PFSK-1 (cell line): ENCODE data around the gene SOX5.

Source experiments
- POLR2AphosphoS5 ChIP-seq: IDR thresholded peaks from 2 replicates; pipeline ENCODE4 v1.6.1; 2012; ENCODE audit warnings: low read depth, mild to moderate bottlenecking, control low read depth, low read length, moderate library complexity
- SIN3A ChIP-seq: IDR thresholded peaks from 2 replicates; pipeline ENCODE4 v1.6.1; 2012; ENCODE audit warnings: mild to moderate bottlenecking, low read length, moderate library complexity, borderline replicate concordance; ENCODE audit not compliant: insufficient read depth
- TAF1 ChIP-seq: IDR thresholded peaks from 2 replicates; pipeline ENCODE4 v1.6.1; 2012; ENCODE audit warnings: low read length, control low read depth, borderline replicate concordance; ENCODE audit not compliant: insufficient read depth
- TF ChIP-seq, protein P1 (sequence below), 2 experiments: IDR thresholded peaks; 2 replicates each; pipeline versions ENCODE4 v1.6.1 to v1.8.0; 2011 to 2012; ENCODE audit warnings: low read depth in 2 of 2, low read length in 2 of 2, control low read depth in 1 of 2, inconsistent platforms in 1 of 2, mild to moderate bottlenecking in 1 of 2, moderate library complexity in 1 of 2; ENCODE audit not compliant: insufficient read depth in 1 of 2

DNA sequence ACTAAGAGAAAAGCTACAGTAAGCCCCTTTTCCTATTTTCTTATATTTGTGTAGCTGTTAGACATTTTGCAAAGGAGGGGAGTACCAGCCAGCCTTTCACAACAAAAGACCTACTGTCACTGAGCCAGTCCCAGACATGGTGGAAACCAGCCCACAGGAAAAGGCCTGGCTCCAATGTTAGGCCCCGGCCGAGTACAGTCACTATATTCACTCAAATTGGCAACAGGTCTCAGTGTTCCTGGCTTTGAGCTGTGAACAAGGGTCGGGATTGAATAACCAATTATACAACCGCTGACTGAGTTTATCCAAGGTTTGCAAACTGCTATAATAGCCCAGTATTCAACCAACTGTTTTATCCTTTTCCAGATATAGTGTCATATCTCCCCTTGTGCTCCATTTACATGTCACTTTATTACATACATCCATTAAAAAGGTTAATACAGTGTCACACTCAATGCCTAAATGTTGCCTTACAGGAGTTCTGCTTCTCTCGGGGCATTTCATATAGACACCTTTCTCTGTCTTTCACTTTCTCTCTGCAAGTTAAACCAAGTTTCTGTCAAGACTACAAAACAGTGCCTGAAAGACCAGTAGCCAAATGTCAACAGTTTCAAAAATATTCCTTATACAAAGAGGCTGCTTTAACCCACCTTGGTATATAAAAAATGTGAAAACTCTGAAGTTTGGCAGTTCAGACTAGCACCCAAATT is 178.1 kb downstream of the SOX5 start:
- TF ChIP-seq TAF1 (no peak), SIN3A (no peak), POLR2AphosphoS5 (no peak)
- TF ChIP-seq, protein P1, sequence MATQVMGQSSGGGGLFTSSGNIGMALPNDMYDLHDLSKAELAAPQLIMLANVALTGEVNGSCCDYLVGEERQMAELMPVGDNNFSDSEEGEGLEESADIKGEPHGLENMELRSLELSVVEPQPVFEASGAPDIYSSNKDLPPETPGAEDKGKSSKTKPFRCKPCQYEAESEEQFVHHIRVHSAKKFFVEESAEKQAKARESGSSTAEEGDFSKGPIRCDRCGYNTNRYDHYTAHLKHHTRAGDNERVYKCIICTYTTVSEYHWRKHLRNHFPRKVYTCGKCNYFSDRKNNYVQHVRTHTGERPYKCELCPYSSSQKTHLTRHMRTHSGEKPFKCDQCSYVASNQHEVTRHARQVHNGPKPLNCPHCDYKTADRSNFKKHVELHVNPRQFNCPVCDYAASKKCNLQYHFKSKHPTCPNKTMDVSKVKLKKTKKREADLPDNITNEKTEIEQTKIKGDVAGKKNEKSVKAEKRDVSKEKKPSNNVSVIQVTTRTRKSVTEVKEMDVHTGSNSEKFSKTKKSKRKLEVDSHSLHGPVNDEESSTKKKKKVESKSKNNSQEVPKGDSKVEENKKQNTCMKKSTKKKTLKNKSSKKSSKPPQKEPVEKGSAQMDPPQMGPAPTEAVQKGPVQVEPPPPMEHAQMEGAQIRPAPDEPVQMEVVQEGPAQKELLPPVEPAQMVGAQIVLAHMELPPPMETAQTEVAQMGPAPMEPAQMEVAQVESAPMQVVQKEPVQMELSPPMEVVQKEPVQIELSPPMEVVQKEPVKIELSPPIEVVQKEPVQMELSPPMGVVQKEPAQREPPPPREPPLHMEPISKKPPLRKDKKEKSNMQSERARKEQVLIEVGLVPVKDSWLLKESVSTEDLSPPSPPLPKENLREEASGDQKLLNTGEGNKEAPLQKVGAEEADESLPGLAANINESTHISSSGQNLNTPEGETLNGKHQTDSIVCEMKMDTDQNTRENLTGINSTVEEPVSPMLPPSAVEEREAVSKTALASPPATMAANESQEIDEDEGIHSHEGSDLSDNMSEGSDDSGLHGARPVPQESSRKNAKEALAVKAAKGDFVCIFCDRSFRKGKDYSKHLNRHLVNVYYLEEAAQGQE (IDR thresholded peaks at IDR 0.05; ENCODE audit: insufficient read depth in 1 of 2, low read depth in 2 of 2, low read length in 2 of 2), result no peak
